Karpas-422 (cell line): Measurements from ENCODE around the gene PRKG1. TPM values are rescaled to one million over a fixed set of nuclear protein-coding genes. Genes with fewer than 3 reads are reported as not detected.
"Not testable (repeated sequence)": the region's sequence is repeated elsewhere in the genome, so short reads cannot be mapped to it uniquely, and the experiment has no call there.

Experiments
- DNase-seq: peaks from one replicate; pipeline ENCODE4 v3.0.0-alpha.2; 2015
- H2AFZ ChIP-seq: fragments of 200-600 bp; sonication (generic); 2 replicates; pipeline ENCODE4 v1.6.1; 2014; ENCODE audit warnings: antibody characterized with exemption, low read length, mixed read lengths
- H3K27ac ChIP-seq: fragments of 200-600 bp; sonication (generic); 2 replicates; pipeline ENCODE4 v1.5.1; 2014; ENCODE audit warnings: mild to moderate bottlenecking, low read length, moderate library complexity
- H3K27me3 ChIP-seq: fragments of 200-600 bp; sonication (generic); 2 replicates; pipeline ENCODE4 v1.6.1; 2014; ENCODE audit warnings: low read length, mixed read lengths
- H3K36me3 ChIP-seq: fragments of 200-600 bp; sonication (generic); 2 replicates; pipeline ENCODE4 v1.6.1; 2014; ENCODE audit warnings: low read length, mixed read lengths; ENCODE audit not compliant: insufficient read depth
- H3K4me1 ChIP-seq: fragments of 200-600 bp; sonication (generic); 2 replicates; pipeline ENCODE4 v1.6.1; 2014; ENCODE audit warnings: mild to moderate bottlenecking, low read length, mixed read lengths
- H3K4me2 ChIP-seq: fragments of 200-600 bp; sonication (generic); 2 replicates; pipeline ENCODE4 v1.6.1; 2014; ENCODE audit warnings: low read length, low read depth, mild to moderate bottlenecking; ENCODE audit not compliant: poor library complexity, severe bottlenecking
- H3K4me3 ChIP-seq: fragments of 200-600 bp; sonication (generic); 2 replicates; pipeline ENCODE4 v1.5.1; 2014; ENCODE audit warnings: mild to moderate bottlenecking, antibody characterized with exemption, low read length, mixed read lengths
- H3K79me2 ChIP-seq: fragments of 200-600 bp; sonication (generic); 2 replicates; pipeline ENCODE4 v1.6.1; 2014; ENCODE audit warnings: mild to moderate bottlenecking, low read length, mixed read lengths
- H3K9ac ChIP-seq: fragments of 200-600 bp; sonication (generic); 2 replicates; pipeline ENCODE4 v1.6.0; 2014; ENCODE audit warnings: low read length
- H3K9me2 ChIP-seq: fragments of 200-600 bp; sonication (generic), shearing (Covaris generic); replicated peaks from 2 replicates; pipeline ENCODE4 v1.6.0; 2014; ENCODE audit warnings: mild to moderate bottlenecking, low read length, moderate library complexity; ENCODE audit not compliant: insufficient read depth
- H3K9me3 ChIP-seq: fragments of 300-700, 200-600 bp; sonication (generic); 2 replicates; pipeline ENCODE4 v1.6.1; 2014; ENCODE audit warnings: low read length, mixed read lengths
- H4K20me1 ChIP-seq: fragments of 200-600 bp; sonication (generic); 2 replicates; pipeline ENCODE4 v1.6.1; 2014; ENCODE audit warnings: mild to moderate bottlenecking, antibody characterized with exemption, low read length, low read depth; ENCODE audit not compliant: insufficient read depth
- total RNA-seq: library from RNA; depleted of rRNA; stranded (reverse); fragments of >200 nt; shearing (Covaris generic); gene quantifications from 2 replicates; pipeline ENCODE4 v1.2.3, GENCODE V29; 2014; ENCODE audit warnings: low replicate concordance

The PRKG1 gene
- total RNA-seq, 1 experiment from 2014 or later: not detected

DNA sequence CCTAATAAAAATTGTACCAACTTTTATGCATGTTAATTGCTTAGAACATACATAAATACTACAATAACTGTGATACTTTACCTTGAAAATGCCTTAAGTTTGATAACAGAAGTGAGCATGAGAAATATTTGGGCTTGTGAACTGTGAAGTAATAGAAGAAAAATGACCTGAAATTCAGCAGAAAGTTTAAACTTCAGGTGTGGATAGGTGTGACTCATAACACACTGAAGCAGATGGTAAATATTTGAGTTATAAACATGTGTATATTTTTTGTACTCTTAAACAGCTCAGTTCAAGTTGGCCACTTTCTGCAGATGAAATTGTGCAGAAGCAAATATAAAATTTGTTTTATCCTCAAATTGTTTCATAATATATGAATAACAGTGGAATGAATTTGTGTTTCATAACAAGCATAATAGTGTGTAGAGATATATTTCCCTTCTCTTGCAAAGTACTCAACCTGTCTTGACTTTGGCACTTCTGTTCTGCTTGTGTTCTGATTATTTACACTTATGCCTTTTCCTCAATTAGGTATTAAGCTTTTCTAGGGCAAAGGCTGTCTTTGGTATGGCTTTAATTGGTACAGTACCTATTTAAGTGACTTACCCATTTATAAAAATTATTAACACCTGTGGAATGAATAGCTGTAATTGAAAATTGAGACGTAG is 122.4 kb downstream of the PRKG1 start:
- no peak for DNase-seq
- no peak overlapping the region for H3K27ac ChIP-seq
- H3K4me2 ChIP-seq: no peak overlapping the region
- no peak overlapping the region for H3K9ac ChIP-seq
- no peaks in the 10 kb centered on the region for H3K36me3 ChIP-seq
- no peaks in the 10 kb centered on the region for H3K4me1 ChIP-seq
- no peaks in the 10 kb centered on the region for H3K9me3 ChIP-seq
- no peaks in the 10 kb centered on the region for H4K20me1 ChIP-seq
- no peak overlapping the region for H2AFZ ChIP-seq
- no peaks in the 10 kb centered on the region for H3K79me2 ChIP-seq
- H3K4me3 ChIP-seq: no peak overlapping the region
- no peaks in the 10 kb centered on the region for H3K9me2 ChIP-seq
- H3K27me3 ChIP-seq: no peaks in the 10 kb centered on the region

DNA sequence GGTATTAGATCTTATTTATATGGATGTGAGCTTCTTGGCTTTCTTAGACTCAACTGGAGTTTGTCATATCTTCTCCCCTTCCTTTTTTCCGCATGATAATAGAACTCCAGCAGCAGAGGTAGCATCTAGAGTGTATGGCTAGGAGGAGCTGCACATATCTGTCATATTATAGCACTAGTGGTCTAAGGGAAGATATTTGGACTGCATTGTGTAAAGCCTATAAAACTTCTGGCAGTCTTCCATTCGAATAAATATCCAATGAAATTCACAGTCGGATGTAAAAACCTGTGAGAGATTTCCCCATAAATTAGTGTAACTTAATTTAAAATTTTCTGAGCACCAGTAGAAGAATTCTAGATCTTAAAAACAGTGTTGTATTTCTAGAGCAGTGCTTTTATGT is 123.9 kb downstream of the PRKG1 start:
- no peaks in the 10 kb centered on the region for H4K20me1 ChIP-seq
- no peak overlapping the region for H2AFZ ChIP-seq
- no peak for DNase-seq
- no peak overlapping the region for H3K4me3 ChIP-seq
- no peak overlapping the region for H3K4me2 ChIP-seq
- H3K4me1 ChIP-seq: no peaks in the 10 kb centered on the region
- H3K9ac ChIP-seq: no peak overlapping the region
- no peak overlapping the region for H3K27ac ChIP-seq
- H3K9me3 ChIP-seq: no peaks in the 10 kb centered on the region
- H3K27me3 ChIP-seq: no peaks in the 10 kb centered on the region
- H3K79me2 ChIP-seq: no peaks in the 10 kb centered on the region
- H3K9me2 ChIP-seq: no peaks in the 10 kb centered on the region
- H3K36me3 ChIP-seq: no peaks in the 10 kb centered on the region

DNA sequence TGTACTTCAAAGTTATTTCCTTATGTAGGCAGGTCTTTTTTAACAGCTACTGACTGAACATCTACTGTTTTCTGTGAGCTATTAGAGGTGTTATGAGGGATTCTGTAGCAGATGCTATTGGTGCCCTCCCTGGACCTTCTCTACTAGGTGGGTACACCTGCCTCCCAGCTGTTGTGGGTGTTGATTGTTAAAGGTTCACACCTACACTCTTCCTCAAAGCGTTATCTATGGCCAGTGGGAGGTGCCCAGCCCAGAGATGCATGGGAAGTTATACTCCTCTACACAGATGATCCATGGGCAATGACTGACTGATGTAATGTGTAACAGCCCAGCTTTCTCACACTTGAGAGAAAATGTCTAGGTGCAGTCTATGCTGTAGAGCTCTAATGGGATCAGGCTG is 127.7 kb downstream of the PRKG1 start:
- Histone ChIP-seq H3K4me3 (no peak overlapping the region), H3K79me2 (no peaks in the 10 kb centered on the region), H2AFZ (no peak overlapping the region), H3K9ac (no peak overlapping the region), H3K9me2 (no peaks in the 10 kb centered on the region), H3K4me2 (no peak overlapping the region), H3K9me3 (no peaks in the 10 kb centered on the region), H3K27me3 (no peaks in the 10 kb centered on the region), H3K27ac (no peak overlapping the region), H3K36me3 (no peaks in the 10 kb centered on the region), H3K4me1 (no peaks in the 10 kb centered on the region), H4K20me1 (no peaks in the 10 kb centered on the region)
- no peak for DNase-seq

DNA sequence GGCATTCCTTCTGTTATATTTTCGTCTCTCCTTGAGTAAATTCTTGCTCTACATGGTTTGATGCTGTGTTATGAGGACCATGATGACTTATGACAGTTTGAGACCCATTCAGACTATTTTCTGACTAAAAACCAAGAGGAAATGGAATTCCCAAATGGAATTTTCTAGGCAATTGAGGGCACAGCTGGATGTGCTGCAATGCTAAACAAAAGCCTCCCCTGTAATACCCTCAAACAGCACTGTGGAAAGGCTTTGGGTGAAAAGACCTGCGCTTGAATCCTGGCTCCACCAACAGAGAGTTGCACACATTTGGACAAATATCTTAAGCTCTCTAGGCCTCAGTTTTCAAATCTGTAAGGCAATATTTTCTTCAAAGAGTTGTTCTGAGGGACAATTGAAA is 129.1 kb downstream of the PRKG1 start:
- H3K4me3 ChIP-seq: no peak overlapping the region
- H3K79me2 ChIP-seq: no peaks in the 10 kb centered on the region
- H4K20me1 ChIP-seq: no peaks in the 10 kb centered on the region
- no peaks in the 10 kb centered on the region for H3K4me1 ChIP-seq
- H3K27ac ChIP-seq: no peak overlapping the region
- H3K4me2 ChIP-seq: no peak overlapping the region
- H3K27me3 ChIP-seq: no peaks in the 10 kb centered on the region
- H3K36me3 ChIP-seq: no peaks in the 10 kb centered on the region
- H3K9me3 ChIP-seq: no peaks in the 10 kb centered on the region
- H3K9me2 ChIP-seq: no peaks in the 10 kb centered on the region
- no peak for DNase-seq
- H2AFZ ChIP-seq: no peak overlapping the region
- no peak overlapping the region for H3K9ac ChIP-seq

DNA sequence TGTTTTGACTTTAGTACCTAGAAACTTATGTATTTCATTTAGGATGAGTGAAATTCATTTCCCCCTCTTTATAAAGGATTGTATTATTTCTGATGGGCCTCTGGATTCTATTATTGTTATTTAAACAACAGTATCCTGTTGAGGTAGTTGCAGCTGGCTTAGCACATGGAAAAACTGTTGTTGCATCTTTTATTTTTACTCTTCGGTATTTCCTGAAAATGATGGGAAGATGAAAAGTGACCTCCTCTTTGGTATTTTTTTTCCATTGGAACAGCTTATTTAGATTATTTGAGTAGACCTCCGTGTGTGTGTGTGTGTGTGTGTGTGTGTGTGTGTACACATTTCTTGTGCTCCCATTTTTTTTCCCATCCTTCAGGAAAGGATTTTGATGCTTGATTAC is 129.8 kb downstream of the PRKG1 start:
- H3K4me2 ChIP-seq: no peak overlapping the region
- no peaks in the 10 kb centered on the region for H3K9me2 ChIP-seq
- H3K27me3 ChIP-seq: no peaks in the 10 kb centered on the region
- no peak overlapping the region for H3K27ac ChIP-seq
- no peaks in the 10 kb centered on the region for H3K9me3 ChIP-seq
- no peaks in the 10 kb centered on the region for H3K79me2 ChIP-seq
- H3K4me1 ChIP-seq: no peaks in the 10 kb centered on the region
- H3K36me3 ChIP-seq: no peaks in the 10 kb centered on the region
- no peak overlapping the region for H3K4me3 ChIP-seq
- H3K9ac ChIP-seq: no peak overlapping the region
- no peak for DNase-seq
- no peak overlapping the region for H2AFZ ChIP-seq
- no peaks in the 10 kb centered on the region for H4K20me1 ChIP-seq

DNA sequence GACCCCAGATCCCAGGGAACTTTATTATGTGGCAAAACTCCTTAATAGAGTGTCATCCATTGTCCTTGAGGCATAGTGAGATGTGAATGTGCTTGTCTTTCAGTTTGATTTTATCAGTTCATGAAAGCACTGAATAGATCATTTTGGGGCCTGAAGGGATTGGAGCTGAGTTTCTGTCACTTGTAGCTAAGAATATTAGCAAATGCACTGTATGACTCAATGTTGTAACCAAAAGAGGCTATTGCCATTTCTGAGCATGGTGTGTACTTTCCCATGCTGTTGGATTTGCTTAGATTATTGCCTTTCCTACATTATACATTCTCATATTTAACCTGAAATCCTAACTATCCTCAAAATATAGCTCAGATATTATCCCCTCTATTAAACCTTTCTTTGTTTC is 130.4 kb downstream of the PRKG1 start:
- Histone ChIP-seq H3K27me3 (no peaks in the 10 kb centered on the region), H3K27ac (no peak overlapping the region), H3K4me3 (no peak overlapping the region), H2AFZ (no peak overlapping the region), H3K9me3 (no peaks in the 10 kb centered on the region), H3K9ac (no peak overlapping the region), H3K9me2 (no peaks in the 10 kb centered on the region), H3K79me2 (no peaks in the 10 kb centered on the region), H4K20me1 (no peaks in the 10 kb centered on the region), H3K36me3 (no peaks in the 10 kb centered on the region), H3K4me1 (no peaks in the 10 kb centered on the region), H3K4me2 (no peak overlapping the region)
- no peak for DNase-seq

DNA sequence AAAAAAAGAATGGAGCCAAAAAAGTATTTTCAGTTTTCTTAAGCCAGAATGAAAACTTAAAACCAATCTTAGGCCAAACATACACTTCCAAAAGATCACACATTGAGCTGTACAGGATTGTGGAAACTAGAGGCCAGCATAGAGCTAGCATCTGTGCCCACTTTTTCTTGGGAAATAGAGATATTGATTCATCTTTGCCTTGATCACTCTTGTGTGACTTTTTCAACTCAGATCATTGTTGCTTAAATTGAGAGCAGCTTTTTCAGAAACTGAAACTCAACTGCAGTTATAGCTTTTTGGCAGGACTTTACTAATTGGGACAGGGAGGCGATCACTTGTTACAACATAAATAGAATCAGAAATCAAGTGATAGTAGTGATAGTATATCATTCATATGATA is 132.2 kb downstream of the PRKG1 start:
- no peaks in the 10 kb centered on the region for H3K9me3 ChIP-seq
- H3K4me1 ChIP-seq: no peaks in the 10 kb centered on the region
- H2AFZ ChIP-seq: no peak overlapping the region
- no peak for DNase-seq
- H3K9ac ChIP-seq: no peak overlapping the region
- no peak overlapping the region for H3K4me3 ChIP-seq
- H3K27ac ChIP-seq: no peak overlapping the region
- no peaks in the 10 kb centered on the region for H3K79me2 ChIP-seq
- H4K20me1 ChIP-seq: no peaks in the 10 kb centered on the region
- no peaks in the 10 kb centered on the region for H3K27me3 ChIP-seq
- no peaks in the 10 kb centered on the region for H3K36me3 ChIP-seq
- no peak overlapping the region for H3K4me2 ChIP-seq
- H3K9me2 ChIP-seq: no peaks in the 10 kb centered on the region

DNA sequence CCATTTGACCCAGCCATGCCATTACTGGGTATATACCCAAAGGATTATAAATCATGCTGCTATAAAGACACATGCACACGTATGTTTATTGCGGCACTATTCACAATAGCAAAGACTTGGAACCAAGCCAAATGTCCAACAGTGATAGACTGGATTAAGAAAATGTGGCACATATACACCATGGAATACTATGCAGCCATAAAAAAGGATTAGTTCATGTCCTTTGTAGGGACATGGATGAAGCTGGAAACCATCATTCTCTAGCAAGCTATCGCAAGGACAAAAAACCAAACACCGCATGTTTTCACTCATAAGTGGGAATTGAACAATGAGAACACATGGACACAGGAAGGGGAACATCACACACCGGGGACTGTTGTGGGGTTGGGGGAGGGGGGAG is 138.7 kb downstream of the PRKG1 start:
- H3K36me3 ChIP-seq, H3K4me2 ChIP-seq, H3K9me3 ChIP-seq, H3K27me3 ChIP-seq, H3K9ac ChIP-seq, H3K79me2 ChIP-seq, H3K4me3 ChIP-seq, H3K4me1 ChIP-seq, H3K27ac ChIP-seq, DNase-seq, H2AFZ ChIP-seq, H4K20me1 ChIP-seq, H3K9me2 ChIP-seq: not testable (repeated sequence)
